WI38 (cell line): ENCODE results near the gene SFI1.
A peak's percentile ranks its signal among the peaks of the same experiment; 100 is the strongest.

ENCODE experiments used
- H3K4me3 ChIP-seq: 2 replicates; pipeline ENCODE4 v1.5.1; 2011; ENCODE audit warnings: low read depth, mild to moderate bottlenecking, control low read depth, low read length
- TF ChIP-seq, protein P1 (sequence below): IDR thresholded peaks from 2 replicates; pipeline ENCODE4 v1.5.1; 2012; ENCODE audit warnings: low read depth, mild to moderate bottlenecking, control low read depth, low read length

The SFI1 gene

DNA sequence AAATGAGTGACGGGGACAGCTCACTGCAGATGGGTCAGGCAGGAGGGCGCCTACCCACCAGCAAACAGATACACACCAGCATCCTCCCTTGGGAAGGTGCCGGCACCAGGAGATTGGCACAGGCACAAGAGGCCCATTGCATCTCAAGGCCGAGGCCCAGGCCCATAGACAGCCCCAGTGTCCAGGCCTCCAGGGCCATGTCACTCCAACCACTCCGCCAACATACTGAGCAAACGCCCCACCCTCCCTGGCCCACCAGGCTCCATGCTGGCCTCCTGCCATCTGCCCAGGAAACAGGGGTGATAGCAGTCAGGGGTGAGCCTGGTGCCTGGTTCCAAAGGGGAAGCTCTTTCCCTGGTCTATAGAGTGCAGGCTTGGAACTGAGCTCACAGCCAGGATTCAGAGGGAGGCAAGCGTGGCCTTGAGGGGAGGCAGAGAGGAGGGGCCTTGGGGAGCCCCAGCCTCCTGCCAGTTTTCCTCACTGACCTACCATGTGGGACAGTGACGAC is 130.9 kb downstream of the SFI1 start:
- TF ChIP-seq, protein P1, sequence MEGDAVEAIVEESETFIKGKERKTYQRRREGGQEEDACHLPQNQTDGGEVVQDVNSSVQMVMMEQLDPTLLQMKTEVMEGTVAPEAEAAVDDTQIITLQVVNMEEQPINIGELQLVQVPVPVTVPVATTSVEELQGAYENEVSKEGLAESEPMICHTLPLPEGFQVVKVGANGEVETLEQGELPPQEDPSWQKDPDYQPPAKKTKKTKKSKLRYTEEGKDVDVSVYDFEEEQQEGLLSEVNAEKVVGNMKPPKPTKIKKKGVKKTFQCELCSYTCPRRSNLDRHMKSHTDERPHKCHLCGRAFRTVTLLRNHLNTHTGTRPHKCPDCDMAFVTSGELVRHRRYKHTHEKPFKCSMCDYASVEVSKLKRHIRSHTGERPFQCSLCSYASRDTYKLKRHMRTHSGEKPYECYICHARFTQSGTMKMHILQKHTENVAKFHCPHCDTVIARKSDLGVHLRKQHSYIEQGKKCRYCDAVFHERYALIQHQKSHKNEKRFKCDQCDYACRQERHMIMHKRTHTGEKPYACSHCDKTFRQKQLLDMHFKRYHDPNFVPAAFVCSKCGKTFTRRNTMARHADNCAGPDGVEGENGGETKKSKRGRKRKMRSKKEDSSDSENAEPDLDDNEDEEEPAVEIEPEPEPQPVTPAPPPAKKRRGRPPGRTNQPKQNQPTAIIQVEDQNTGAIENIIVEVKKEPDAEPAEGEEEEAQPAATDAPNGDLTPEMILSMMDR: no peak
- no peak overlapping the region for H3K4me3 ChIP-seq

DNA sequence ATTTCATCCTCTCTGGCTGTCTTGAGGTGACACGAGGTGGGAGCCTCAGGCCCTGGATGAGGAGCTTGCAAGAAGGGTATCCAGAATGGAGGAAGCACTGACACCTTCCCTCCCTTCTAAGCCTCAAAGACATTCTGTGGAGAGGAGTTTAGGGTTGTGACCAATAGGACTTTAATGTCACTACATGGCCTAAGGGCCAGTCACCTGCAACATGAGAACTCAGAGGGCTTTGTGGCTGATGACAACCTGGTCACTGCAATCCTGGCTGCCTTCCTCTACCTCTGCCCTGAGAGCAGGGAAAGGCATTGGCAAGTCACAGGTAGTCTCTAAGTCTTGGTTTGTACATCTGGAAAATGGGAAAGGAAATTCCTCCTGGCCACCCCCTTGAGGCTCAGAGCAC is 132.0 kb downstream of the SFI1 start:
- no peak overlapping the region for H3K4me3 ChIP-seq
- TF ChIP-seq, protein P1: no peak

DNA sequence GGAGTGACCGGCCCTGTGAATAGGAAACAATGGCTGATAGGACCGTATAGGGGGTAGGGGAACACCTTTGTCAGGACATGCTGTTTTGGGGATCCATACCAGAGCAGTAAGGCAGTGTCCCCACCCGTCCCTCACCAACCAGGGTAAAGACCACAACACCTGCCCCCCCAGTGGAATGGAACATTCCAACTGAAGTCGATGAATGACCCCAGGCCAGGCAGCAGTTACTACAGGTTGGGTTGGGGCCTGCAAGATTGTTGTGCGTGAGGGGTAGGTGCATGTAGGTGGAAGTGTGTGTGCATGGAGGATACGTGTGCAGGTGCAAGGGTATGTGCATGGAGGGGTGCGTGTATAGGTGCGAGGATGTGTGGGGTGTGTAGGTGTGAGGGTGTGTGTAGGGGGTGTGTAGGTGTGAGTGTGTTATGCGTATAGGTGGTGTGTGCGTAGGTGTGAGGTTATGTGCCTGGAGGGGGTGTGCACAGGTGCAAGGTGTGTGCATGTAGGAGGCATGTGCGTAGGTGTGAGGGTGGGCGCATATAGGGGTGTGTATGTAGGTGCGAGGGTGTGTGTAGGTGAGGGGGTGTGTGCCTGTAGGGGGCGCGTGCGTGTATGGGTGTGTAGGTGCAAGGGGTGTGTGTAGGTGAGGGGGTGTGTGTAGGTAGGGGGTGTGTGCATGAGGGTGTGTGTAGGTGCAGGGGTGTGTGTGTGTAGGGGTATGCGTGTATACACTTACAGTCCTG is 132.8 kb downstream of the SFI1 start:
- TF ChIP-seq, protein P1: no peak
- H3K4me3 ChIP-seq: peak overlapping the region; percentile 85

DNA sequence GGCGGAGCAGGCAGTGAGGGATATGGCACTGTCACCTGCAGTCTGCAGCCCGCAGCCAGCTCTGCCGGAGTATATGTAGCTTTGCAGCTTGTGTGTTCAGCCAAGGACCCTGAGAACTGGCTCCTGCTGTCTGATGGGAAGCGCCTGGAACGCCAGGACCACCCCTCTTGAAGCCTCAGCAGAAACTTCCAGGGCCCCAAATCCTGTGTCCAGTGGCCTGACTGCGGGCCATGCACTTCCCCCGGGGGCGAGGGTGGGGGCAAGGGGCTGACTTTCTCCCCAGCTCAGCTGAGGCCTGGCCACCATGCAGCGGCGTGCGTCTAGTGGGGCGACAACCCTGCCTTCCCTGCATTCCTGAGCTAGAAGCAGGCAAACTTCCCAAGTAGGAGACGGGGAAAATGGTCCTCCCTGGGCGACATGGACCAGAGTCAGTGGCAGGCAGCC is 133.4 kb downstream of the SFI1 start:
- H3K4me3 ChIP-seq: peak overlapping the region; percentile 85
- TF ChIP-seq, protein P1: no peak

DNA sequence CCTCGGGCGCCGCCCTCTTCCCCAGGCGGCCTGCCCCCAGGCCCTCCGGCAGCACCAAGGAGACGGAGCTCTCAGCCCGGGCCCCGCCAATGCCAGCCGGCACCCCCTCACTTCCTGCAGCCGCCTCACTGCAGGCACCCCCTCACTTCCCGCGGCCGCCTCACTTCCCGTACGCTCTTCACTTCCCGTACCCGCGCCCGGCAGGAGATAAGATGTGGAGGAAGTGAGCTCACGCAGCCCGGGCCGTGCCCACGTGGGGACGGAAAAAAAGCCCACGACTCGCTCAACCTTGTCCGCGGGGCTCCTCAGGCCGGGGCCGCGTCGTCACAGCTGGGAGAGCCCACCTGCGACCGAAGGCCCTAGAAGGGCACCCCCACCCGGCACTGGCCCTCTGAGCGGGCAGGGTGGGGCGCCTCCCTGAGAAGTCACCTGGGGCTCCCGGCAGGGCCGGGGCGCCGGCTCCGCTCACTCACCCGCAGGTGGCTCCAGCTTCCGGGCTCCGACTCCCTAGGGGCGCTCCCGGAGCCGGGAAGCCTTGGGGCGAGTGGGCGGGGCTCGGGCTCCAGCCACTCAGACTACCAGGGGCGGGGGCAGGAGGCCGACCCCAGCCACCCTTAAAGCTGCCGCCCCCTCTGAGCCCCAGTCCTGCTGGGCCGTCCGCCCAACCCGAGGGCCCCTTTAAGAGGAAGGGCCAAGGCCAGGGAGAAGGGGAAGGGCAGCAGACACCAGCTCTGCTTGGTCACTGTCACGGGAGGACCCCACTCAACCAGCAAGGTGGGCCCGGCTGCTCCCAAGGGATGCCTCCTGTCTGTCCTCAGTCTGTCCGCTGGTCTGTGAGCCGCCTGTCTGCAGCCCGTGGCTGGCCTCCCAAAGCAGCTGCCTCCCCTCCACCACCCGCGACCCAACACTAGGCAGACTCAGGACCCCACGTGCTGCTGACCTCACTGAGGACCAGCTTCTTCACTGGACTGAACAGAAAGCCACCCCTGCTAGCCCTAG is 134.3 kb downstream of the SFI1 start:
- TF ChIP-seq, protein P1: no peak
- peak overlapping the region; percentile 85 for H3K4me3 ChIP-seq

DNA sequence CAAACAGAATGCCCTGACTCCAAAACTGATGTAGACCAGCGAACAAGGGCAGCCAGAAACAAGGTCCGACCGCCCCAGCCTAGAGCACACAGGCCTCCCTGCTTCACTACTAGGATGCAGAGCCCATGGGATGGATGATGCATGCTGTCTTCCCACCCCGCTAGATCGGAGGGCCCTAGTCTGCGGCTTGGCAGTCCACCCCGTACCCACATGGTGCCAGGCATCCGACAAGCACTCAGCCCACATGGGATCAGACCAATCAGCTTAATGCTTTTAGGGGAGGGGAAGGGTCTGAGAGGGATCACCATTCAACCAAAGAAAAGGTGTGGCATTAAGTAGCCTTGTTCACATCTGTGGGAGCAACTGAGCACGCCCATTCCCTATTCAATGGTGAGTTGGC is 135.1 kb downstream of the SFI1 start:
- TF ChIP-seq, protein P1: no peak
- peak overlapping the region; percentile 85 for H3K4me3 ChIP-seq
